GM12878 (cell line): ENCODE measurements around the gene THOC7. TPM values are rescaled to one million over a fixed set of nuclear protein-coding genes. Genes with fewer than 3 reads are reported as not detected.

ENCODE experiments used
- BCL11A ChIP-seq: IDR thresholded peaks from 2 replicates; pipeline ENCODE4 v1.6.1; 2011; ENCODE audit warnings: low read depth, low read length
- BCLAF1 ChIP-seq: fragments of 450-650 bp; IDR thresholded peaks from 2 replicates; pipeline ENCODE4 v1.6.1; 2017; ENCODE audit warnings: antibody characterized with exemption, mild to moderate bottlenecking, moderate library complexity
- DPF2 ChIP-seq: fragments of 450-650 bp; IDR thresholded peaks from 2 replicates; pipeline ENCODE4 v1.6.1; 2017; ENCODE audit warnings: mild to moderate bottlenecking
- E2F8 ChIP-seq: fragments of 450-650 bp; IDR thresholded peaks from 2 replicates; pipeline ENCODE4 v1.6.1; 2018; ENCODE audit warnings: mild to moderate bottlenecking, low read depth, moderate library complexity; ENCODE audit not compliant: partially characterized antibody
- FOXK2 ChIP-seq: fragments of 450-650 bp; IDR thresholded peaks from 2 replicates; pipeline ENCODE4 v1.6.1; 2017; ENCODE audit warnings: mild to moderate bottlenecking, moderate library complexity
- GATAD2B ChIP-seq: fragments of 450-650 bp; conservative IDR thresholded peaks from 2 replicates; pipeline ENCODE4 v1.6.1; 2017; ENCODE audit warnings: low read depth, mild to moderate bottlenecking, moderate library complexity
- IRF5 ChIP-seq: fragments of 450-650 bp; IDR thresholded peaks from 2 replicates; pipeline ENCODE4 v1.6.1; 2017; ENCODE audit warnings: borderline replicate concordance
- PAX8 ChIP-seq: fragments of 450-650 bp; IDR thresholded peaks from 2 replicates; pipeline ENCODE4 v1.6.1; 2017; ENCODE audit warnings: mild to moderate bottlenecking, moderate library complexity
- POU2F2 ChIP-seq: IDR thresholded peaks from 3 replicates; pipeline ENCODE4 v1.6.1; 2011; ENCODE audit warnings: low read depth, mild to moderate bottlenecking, low read length, borderline replicate concordance
- REST ChIP-seq: IDR thresholded peaks from 2 replicates; pipeline ENCODE4 v1.6.1; 2012; ENCODE audit warnings: mild to moderate bottlenecking, low read depth, low read length
- SMAD1 ChIP-seq: fragments of 450-650 bp; IDR thresholded peaks from 2 replicates; pipeline ENCODE4 v1.6.1; 2018; ENCODE audit warnings: mild to moderate bottlenecking, low read depth; ENCODE audit not compliant: partially characterized antibody
- SRF ChIP-seq, 2 experiments: IDR thresholded peaks; 2 replicates each; pipeline ENCODE4 v1.6.1; 2011; ENCODE audit warnings: low read depth in 2 of 2, low read length in 2 of 2, mild to moderate bottlenecking in 1 of 2, moderate library complexity in 1 of 2
- ZBTB40 ChIP-seq: fragments of 450-650 bp; IDR thresholded peaks from 2 replicates; pipeline ENCODE4 v1.6.1; 2016; ENCODE audit warnings: mild to moderate bottlenecking, moderate library complexity, borderline replicate concordance
- polyA plus RNA-seq, 11 experiments: library from polyadenylated mRNA; depleted of rRNA in 4 of 11; unstranded in 6 of 11; stranded (reverse) in 5 of 11; fragments of >200 nt; fragmentation: Nextera tagmentation in 4 of 11; fragmentation: Illumina TruSeq in 1 of 11; extraction: Ambion mirVana in 4 of 11; extraction: Trizol in 1 of 11; gene quantifications; 1 replicate in 1 of 11; 2 replicates in 10 of 11; pipeline versions ENCODE4 v1.2.1 to v1.2.3, GENCODE V29; 2011 to 2016; ENCODE audit warnings: inconsistent platforms in 2 of 11, missing spikeins in 2 of 11, low read depth in 1 of 11
- total RNA-seq, 4 experiments: library from RNA; depleted of rRNA in 3 of 4; stranded (reverse); fragments of >200 nt in 3 of 4; fragmentation: Illumina TruSeq in 1 of 4; extraction: Trizol in 1 of 4; gene quantifications; 2 replicates each; pipeline versions ENCODE4 v1.2.1 to v1.2.3, GENCODE V29; 2013 to 2021

The THOC7 gene
- total and polyA plus RNA-seq, 10 of the 15 experiments (the other 5 are each of a cell fraction or from before 2014, with no cell fraction given), result 61.7 to 269 (median 138) TPM

GRCh38 chr3:63911873-63912767 is 48.5 kb upstream of the THOC7 start, which contains the start of gene SCAANT1 (continued):
- TF ChIP-seq REST (no peak), GATAD2B (peak; percentile 98; the same call in 1 of the 2 replicates), BCLAF1 (no peak), ZBTB40 (no peak), DPF2 (peak; percentile 89), SRF (IDR thresholded peaks at IDR 0.05; ENCODE audit: low read depth in 2 of 2, low read length in 2 of 2) (peak; percentile 21 to 44; a peak in 1 of 4 replicates), FOXK2 (no peak), SMAD1 (no peak), PAX8 (no peak), E2F8 (no peak), POU2F2 (0 out of 3 replicates have a peak, but pooled peaks have one; percentile 9), IRF5 (no peak), BCL11A (no peak)
